HEK293 (cell line): Measurements from ENCODE around the gene DPH2.

ENCODE experiments used
- CTCF ChIA-PET: fragments of 350-600 bp; formaldehyde crosslinking; extraction: SDS; loops from one replicate; lab custom pipeline; 2021; ENCODE audit warnings: antibody characterized with exemption; lab: Yijun Ruan, JAX
- POLR2A ChIA-PET: fragments of 300-600 bp; formaldehyde crosslinking; extraction: SDS; loops from one replicate; lab custom pipeline; 2020; ENCODE audit warnings: antibody characterized with exemption, inconsistent platforms; lab: Yijun Ruan, JAX
- H3K27ac ChIP-seq: fragments of 200-500 bp; sonication (Bioruptor generic); 2 replicates; pipeline ENCODE4 v1.5.1; 2014; ENCODE audit warnings: low read depth, low read length, control low read depth, inconsistent platforms; ENCODE audit errors: extremely low read depth
- H3K36me3 ChIP-seq, 2 experiments: fragments of 200-500 bp in 1 of 2; sonication (Bioruptor generic) in 1 of 2; 1 replicate in 1 of 2; 2 replicates in 1 of 2; pipeline ENCODE4 v1.5.1; 2014 to 2017; ENCODE audit warnings: inconsistent platforms in 2 of 2, low read length in 2 of 2; ENCODE audit not compliant: control insufficient read depth in 2 of 2, insufficient read depth in 1 of 2
- H3K4me1 ChIP-seq: fragments of 200-500 bp; sonication (Bioruptor generic); 2 replicates; pipeline ENCODE4 v1.5.1; 2014; ENCODE audit warnings: mild to moderate bottlenecking, low read length, inconsistent platforms; ENCODE audit not compliant: control insufficient read depth, insufficient read depth
- H3K4me3 ChIP-seq: 2 replicates; pipeline ENCODE4 v1.5.1; 2011; ENCODE audit warnings: low read depth, mild to moderate bottlenecking, control low read depth, low read length, moderate library complexity
- H3K9me3 ChIP-seq: fragments of 200-500 bp; sonication (Bioruptor generic); 2 replicates; pipeline ENCODE4 v1.5.1; 2014; ENCODE audit warnings: low read depth, low read length, inconsistent platforms; ENCODE audit not compliant: control insufficient read depth, insufficient read depth
- EGR2 ChIP-seq: fragments of 450-650 bp; formaldehyde crosslinking; IDR thresholded peaks from 2 replicates; pipeline ENCODE4 v1.5.1; 2016; ENCODE audit warnings: low read depth, missing biosample characterization, missing genetic modification characterization
- MZF1 ChIP-seq: fragments of 450-650 bp; formaldehyde crosslinking; IDR thresholded peaks from 2 replicates; pipeline ENCODE4 v1.5.1; 2017; ENCODE audit warnings: missing biosample characterization, missing genetic modification characterization, borderline replicate concordance
- PATZ1 ChIP-seq: fragments of 450-650 bp; formaldehyde crosslinking; IDR thresholded peaks from 2 replicates; pipeline ENCODE4 v1.5.1; 2016; ENCODE audit warnings: missing biosample characterization, missing genetic modification characterization
- SP2 ChIP-seq: fragments of 450-650 bp; formaldehyde crosslinking; IDR thresholded peaks from 2 replicates; pipeline ENCODE4 v1.5.1; 2016; ENCODE audit warnings: missing biosample characterization, missing genetic modification characterization
- ZNF10 ChIP-seq: fragments of 450-650 bp; formaldehyde crosslinking; IDR thresholded peaks from 2 replicates; pipeline ENCODE4 v1.5.1; 2017; ENCODE audit warnings: missing biosample characterization, missing genetic modification characterization
- ZNF138 ChIP-seq: fragments of 450-650 bp; formaldehyde crosslinking; IDR thresholded peaks from 2 replicates; pipeline ENCODE4 v1.5.1; 2016; ENCODE audit warnings: missing biosample characterization, missing genetic modification characterization, borderline replicate concordance
- ZNF2 ChIP-seq: fragments of 450-650 bp; formaldehyde crosslinking; IDR thresholded peaks from 2 replicates; pipeline ENCODE4 v1.5.1; 2016; ENCODE audit warnings: missing biosample characterization, missing genetic modification characterization
- ZNF221 ChIP-seq: fragments of 450-650 bp; formaldehyde crosslinking; IDR thresholded peaks from 2 replicates; pipeline ENCODE4 v1.5.1; 2017; ENCODE audit warnings: missing biosample characterization, missing genetic modification characterization, borderline replicate concordance
- ZNF239 ChIP-seq: fragments of 450-650 bp; formaldehyde crosslinking; IDR thresholded peaks from 2 replicates; pipeline ENCODE4 v1.5.1; 2016; ENCODE audit warnings: missing biosample characterization, missing genetic modification characterization
- ZNF24 ChIP-seq: fragments of 450-650 bp; formaldehyde crosslinking; IDR thresholded peaks from 2 replicates; pipeline ENCODE4 v1.5.1; 2016; ENCODE audit warnings: missing biosample characterization, missing genetic modification characterization
- ZNF292 ChIP-seq: fragments of 450-650 bp; formaldehyde crosslinking; IDR thresholded peaks from 2 replicates; pipeline ENCODE4 v1.5.1; 2016; ENCODE audit warnings: low read depth, missing biosample characterization, missing genetic modification characterization, borderline replicate concordance
- ZNF354C ChIP-seq: fragments of 450-650 bp; formaldehyde crosslinking; IDR thresholded peaks from 2 replicates; pipeline ENCODE4 v1.5.1; 2016; ENCODE audit warnings: missing biosample characterization, missing genetic modification characterization, low read depth, borderline replicate concordance
- ZNF449 ChIP-seq: fragments of 450-650 bp; formaldehyde crosslinking; IDR thresholded peaks from 2 replicates; pipeline ENCODE4 v1.5.1; 2017; ENCODE audit warnings: missing biosample characterization, mild to moderate bottlenecking, missing genetic modification characterization, moderate library complexity
- ZNF473 ChIP-seq: fragments of 450-650 bp; formaldehyde crosslinking; IDR thresholded peaks from 2 replicates; pipeline ENCODE4 v1.5.1; 2017; ENCODE audit warnings: missing biosample characterization, missing genetic modification characterization
- ZNF488 ChIP-seq: fragments of 450-650 bp; formaldehyde crosslinking; IDR thresholded peaks from 2 replicates; pipeline ENCODE4 v1.5.1; 2016; ENCODE audit warnings: missing biosample characterization, missing genetic modification characterization
- ZNF548 ChIP-seq: fragments of 450-650 bp; formaldehyde crosslinking; IDR thresholded peaks from 2 replicates; pipeline ENCODE4 v1.5.1; 2016; ENCODE audit warnings: missing biosample characterization, missing genetic modification characterization
- ZNF561 ChIP-seq: fragments of 450-650 bp; IDR thresholded peaks from 2 replicates; pipeline ENCODE4 v1.5.1; 2018; ENCODE audit warnings: missing biosample characterization, missing genetic modification characterization, borderline replicate concordance
- ZNF768 ChIP-seq: fragments of 450-650 bp; formaldehyde crosslinking; IDR thresholded peaks from 2 replicates; pipeline ENCODE4 v1.5.1; 2018; ENCODE audit warnings: missing biosample characterization, mild to moderate bottlenecking, missing genetic modification characterization
- TF ChIP-seq, protein P1 (sequence below): fragments of 450-650 bp; formaldehyde crosslinking; IDR thresholded peaks from 2 replicates; pipeline ENCODE4 v1.5.1; 2016; ENCODE audit warnings: missing biosample characterization, missing genetic modification characterization
- TF ChIP-seq, protein P2 (sequence below): fragments of 450-650 bp; formaldehyde crosslinking; IDR thresholded peaks from 2 replicates; pipeline ENCODE4 v1.5.1; 2016; ENCODE audit warnings: missing biosample characterization, missing genetic modification characterization
- TF ChIP-seq, protein P3 (sequence below): fragments of 450-650 bp; formaldehyde crosslinking; IDR thresholded peaks from 2 replicates; pipeline ENCODE4 v1.5.1; 2016; ENCODE audit warnings: missing biosample characterization, missing genetic modification characterization

DPH2 gene

DNA sequence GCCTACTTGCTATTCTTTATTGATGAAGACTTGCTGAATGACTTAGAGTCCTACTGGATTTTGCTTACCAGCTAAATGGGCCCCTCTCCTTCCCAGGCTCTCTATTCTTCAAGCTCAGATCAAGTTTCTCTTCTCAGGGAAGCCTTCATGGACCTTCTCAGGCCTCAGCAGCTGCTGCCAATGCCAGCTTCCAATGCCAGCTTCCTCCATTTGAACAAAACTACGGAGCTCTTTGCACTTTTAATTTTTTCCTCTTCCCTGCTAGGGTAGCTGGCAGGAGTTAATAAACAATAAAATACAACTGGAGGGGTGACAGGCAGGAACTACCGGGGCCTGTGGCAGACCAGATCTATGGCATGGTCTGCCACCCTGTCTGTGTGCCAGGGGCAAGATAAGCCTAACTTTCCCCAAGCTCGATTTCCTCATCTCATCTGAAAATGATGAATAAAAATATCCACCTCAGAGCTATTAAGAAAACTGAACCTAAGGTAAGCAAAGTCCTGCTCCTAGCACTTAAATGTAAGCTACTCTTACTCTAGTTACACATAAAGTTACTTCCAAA is 24.1 kb upstream of the DPH2 start:
- ChIA-PET POLR2A (interaction anchor here (0.7 to 2.7 kb wide), 6 partner anchors 11 to 296 kb away, joined by 3 to 11 read pairs (median 5); partner anchors contain the start of genes ATP6V0B and KDM4A), CTCF (interaction anchor here (0.6 to 6.4 kb wide), 12 partner anchors 12 to 514 kb away, joined by 3 to 79 read pairs (median 4); partner anchors contain the start of gene ARTN)
- Histone ChIP-seq H3K9me3 (no peaks in the 10 kb centered on the region), H3K36me3 (peaks cover 0 to 26% of the 10 kb centered on the region in 2 experiments; a peak in 1 of 3 replicates), H3K27ac (peak overlapping the region; percentile 89; the same call in 1 of the 2 replicates), H3K4me1 (0 out of 2 replicates have a peak, but pooled peaks cover 4% of the 10 kb centered on the region), H3K4me3 (peak overlapping the region; percentile 85)
- TF ChIP-seq, protein P1, sequence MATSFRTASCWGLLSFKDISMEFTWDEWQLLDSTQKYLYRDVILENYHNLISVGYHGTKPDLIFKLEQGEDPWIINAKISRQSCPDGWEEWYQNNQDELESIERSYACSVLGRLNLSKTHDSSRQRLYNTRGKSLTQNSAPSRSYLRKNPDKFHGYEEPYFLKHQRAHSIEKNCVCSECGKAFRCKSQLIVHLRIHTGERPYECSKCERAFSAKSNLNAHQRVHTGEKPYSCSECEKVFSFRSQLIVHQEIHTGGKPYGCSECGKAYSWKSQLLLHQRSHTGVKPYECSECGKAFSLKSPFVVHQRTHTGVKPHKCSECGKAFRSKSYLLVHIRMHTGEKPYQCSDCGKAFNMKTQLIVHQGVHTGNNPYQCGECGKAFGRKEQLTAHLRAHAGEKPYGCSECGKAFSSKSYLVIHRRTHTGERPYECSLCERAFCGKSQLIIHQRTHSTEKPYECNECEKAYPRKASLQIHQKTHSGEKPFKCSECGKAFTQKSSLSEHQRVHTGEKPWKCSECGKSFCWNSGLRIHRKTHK (tag by site-specific recombination): no peak
- TF ChIP-seq ZNF449 (tag by site-specific recombination): peak; percentile 93

DNA sequence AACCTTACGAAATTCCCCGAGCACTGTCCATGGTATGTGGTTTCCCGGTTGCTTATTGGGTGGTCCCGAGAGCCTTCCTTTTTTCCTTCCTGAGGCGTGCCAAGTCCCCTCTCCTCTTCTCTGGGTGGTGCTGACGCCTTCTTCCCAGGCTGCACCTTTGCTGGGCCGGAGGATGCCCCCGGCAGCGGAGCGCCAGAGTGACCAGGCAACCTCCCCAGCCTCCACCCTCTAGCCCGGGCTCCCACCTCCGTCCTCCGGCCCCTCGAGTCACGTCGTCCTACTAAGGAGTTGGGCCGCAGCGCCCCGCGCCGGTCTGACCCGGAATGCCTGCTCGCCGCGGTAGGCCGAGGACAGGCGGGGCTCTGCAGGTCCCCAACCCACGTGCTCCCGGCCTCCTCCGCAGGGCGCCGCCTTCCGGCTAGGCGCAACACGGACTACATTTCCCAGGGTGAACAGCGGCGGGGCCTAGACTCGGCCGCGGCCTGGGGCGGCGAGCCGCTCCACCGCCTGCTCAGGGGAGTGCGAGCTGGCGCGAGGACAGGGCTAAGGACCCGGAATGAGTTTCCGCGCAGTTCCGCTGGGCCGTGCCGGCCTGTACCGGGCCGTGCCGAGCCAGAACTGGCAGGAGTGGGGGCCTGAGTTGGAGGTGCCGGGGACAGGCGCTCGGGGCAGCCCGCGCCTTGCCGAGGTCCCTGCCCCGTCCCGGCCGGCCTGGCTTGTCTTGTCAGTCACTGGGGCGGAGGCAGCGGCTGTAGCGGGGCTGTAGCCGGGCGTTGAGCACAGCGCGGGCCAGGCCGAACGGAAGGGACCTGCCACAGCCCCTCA is 23.4 kb upstream of the DPH2 start, which contains the start of gene IPO13:
Gene IPO13 (plus strand): TSS at position 715 of the 825 bp plus-strand sequence. CDS start 651 bp downstream, outside the sequence.
- ChIA-PET CTCF (interaction anchor here (0.6 to 6.4 kb wide), 12 partner anchors 13 to 513 kb away, joined by 3 to 79 read pairs (median 4); partner anchors contain the start of gene ARTN), POLR2A (interaction anchor here (0.7 to 2.7 kb wide), 14 partner anchors 10 to 588 kb away, joined by 3 to 15 read pairs (median 4); partner anchors contain the start of genes ARTN, ATP6V0B, CDC20 and DPH2)
- Histone ChIP-seq H3K4me3 (peak within 1 kb of the TSS; percentile 85), H3K9me3 (no peaks in the 10 kb centered on the region), H3K36me3 (peaks cover 0 to 33% of the 10 kb centered on the region in 2 experiments; a peak in 1 of 3 replicates), H3K27ac (peak within 1 kb of the TSS; percentile 89), H3K4me1 (0 out of 2 replicates have a peak, but pooled peaks cover 4% of the 10 kb centered on the region)
- TF ChIP-seq ZNF561 (tag by site-specific recombination) (peak; percentile 82; the same call in 1 of the 2 replicates), ZNF10 (tag by site-specific recombination) (no peak; the same call in 1 of the 2 replicates), ZNF473 (tag by site-specific recombination) (no peak), ZNF488 (tag by site-specific recombination) (no peak), ZNF292 (tag by site-specific recombination) (no peak), SP2 (tag by site-specific recombination) (peak; percentile 74), EGR2 (tag by site-specific recombination) (peak; percentile 92), ZNF24 (tag by site-specific recombination) (peak; percentile 89), ZNF221 (tag by site-specific recombination) (no peak), MZF1 (tag by site-specific recombination) (no peak; the same call in 1 of the 2 replicates), ZNF239 (tag by site-specific recombination) (no peak; the same call in 1 of the 2 replicates), ZNF354C (no peak), ZNF768 (tag by site-specific recombination) (no peak), ZNF548 (no peak), ZNF2 (tag by site-specific recombination) (peak; percentile 98), PATZ1 (tag by site-specific recombination) (peak; percentile 90), ZNF138 (tag by site-specific recombination) (no peak)
- TF ChIP-seq, protein P2, sequence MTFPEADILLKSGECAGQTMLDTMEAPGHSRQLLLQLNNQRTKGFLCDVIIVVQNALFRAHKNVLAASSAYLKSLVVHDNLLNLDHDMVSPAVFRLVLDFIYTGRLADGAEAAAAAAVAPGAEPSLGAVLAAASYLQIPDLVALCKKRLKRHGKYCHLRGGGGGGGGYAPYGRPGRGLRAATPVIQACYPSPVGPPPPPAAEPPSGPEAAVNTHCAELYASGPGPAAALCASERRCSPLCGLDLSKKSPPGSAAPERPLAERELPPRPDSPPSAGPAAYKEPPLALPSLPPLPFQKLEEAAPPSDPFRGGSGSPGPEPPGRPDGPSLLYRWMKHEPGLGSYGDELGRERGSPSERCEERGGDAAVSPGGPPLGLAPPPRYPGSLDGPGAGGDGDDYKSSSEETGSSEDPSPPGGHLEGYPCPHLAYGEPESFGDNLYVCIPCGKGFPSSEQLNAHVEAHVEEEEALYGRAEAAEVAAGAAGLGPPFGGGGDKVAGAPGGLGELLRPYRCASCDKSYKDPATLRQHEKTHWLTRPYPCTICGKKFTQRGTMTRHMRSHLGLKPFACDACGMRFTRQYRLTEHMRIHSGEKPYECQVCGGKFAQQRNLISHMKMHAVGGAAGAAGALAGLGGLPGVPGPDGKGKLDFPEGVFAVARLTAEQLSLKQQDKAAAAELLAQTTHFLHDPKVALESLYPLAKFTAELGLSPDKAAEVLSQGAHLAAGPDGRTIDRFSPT (tag by site-specific recombination): no peak; the same call in 1 of the 2 replicates
- TF ChIP-seq, protein P3, sequence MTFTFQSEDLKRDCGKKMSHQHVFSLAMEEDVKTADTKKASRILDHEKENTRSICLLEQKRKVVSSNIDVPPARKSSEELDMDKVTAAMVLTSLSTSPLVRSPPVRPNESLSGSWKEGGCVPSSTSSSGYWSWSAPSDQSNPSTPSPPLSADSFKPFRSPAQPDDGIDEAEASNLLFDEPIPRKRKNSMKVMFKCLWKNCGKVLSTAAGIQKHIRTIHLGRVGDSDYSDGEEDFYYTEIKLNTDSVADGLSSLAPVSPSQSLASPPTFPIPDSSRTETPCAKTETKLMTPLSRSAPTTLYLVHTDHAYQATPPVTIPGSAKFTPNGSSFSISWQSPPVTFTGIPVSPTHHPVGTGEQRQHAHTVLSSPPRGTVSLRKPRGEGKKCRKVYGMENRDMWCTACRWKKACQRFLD: peak; percentile 84; the same call in 1 of the 2 replicates
